HepG2 (cell line): ENCODE measurements around the gene HSF4. TPM values are rescaled to one million over a fixed set of nuclear protein-coding genes. Genes with fewer than 3 reads are reported as not detected.
A peak's percentile ranks its signal among the peaks of the same experiment; 100 is the strongest.

Source experiments
- HCFC1 ChIP-seq: fragments of 150-350 bp; IDR thresholded peaks from 2 replicates; pipeline ENCODE4 v1.6.1; 2014; ENCODE audit warnings: low read depth, low read length
- MTA1 ChIP-seq: sonication (generic); formaldehyde crosslinking; IDR thresholded peaks from 2 replicates; pipeline ENCODE4 v1.4.0; 2020; ENCODE audit warnings: missing genetic modification reagents, mild to moderate bottlenecking, borderline replicate concordance
- TCF7 ChIP-seq: sonication (generic); IDR thresholded peaks from 2 replicates; pipeline ENCODE4 v1.6.1; 2016; ENCODE audit warnings: antibody characterized with exemption, low read depth
- ZBTB40 ChIP-seq, 2 experiments: fragments of 450-650 bp in 1 of 2; sonication (generic) in 1 of 2; formaldehyde crosslinking in 1 of 2; IDR thresholded peaks; 2 replicates each; pipeline versions ENCODE4 v1.6.1 to v1.8.0; 2016 to 2022; ENCODE audit warnings: antibody characterized with exemption in 1 of 2, mild to moderate bottlenecking in 1 of 2, missing genetic modification reagents in 1 of 2
- ZNF691 ChIP-seq: sonication (generic); formaldehyde crosslinking; IDR thresholded peaks from 2 replicates; pipeline ENCODE4 v1.4.0; 2020; ENCODE audit warnings: missing genetic modification reagents, low read depth, mild to moderate bottlenecking, borderline replicate concordance
- polyA plus RNA-seq, 8 experiments: library from polyadenylated mRNA; depleted of rRNA in 3 of 8; stranded (reverse) in 7 of 8; unstranded in 1 of 8; fragments of >200 nt; fragmentation: Illumina TruSeq in 4 of 8; extraction: Trizol in 4 of 8; gene quantifications; 2 replicates each; pipeline versions ENCODE4 v1.2.1 to v1.2.3, GENCODE V29; 2011 to 2016; ENCODE audit warnings: low read depth in 4 of 8, missing spikeins in 1 of 8, mixed read lengths in 1 of 8; ENCODE audit not compliant: insufficient read depth in 1 of 8
- total RNA-seq, 5 experiments: library from RNA; depleted of rRNA; stranded (reverse); fragments of >200 nt; fragmentation: Illumina TruSeq; extraction: Trizol; gene quantifications; 2 replicates each; pipeline ENCODE4 v1.2.3, GENCODE V29; 2016; ENCODE audit warnings: low read depth in 1 of 5
- TF ChIP-seq, protein P1 (sequence below): sonication (generic); formaldehyde crosslinking; IDR thresholded peaks from 2 replicates; pipeline ENCODE4 v1.4.0; 2020; ENCODE audit warnings: low read depth, missing genetic modification reagents
- TF ChIP-seq, protein P2 (sequence below): sonication (generic); formaldehyde crosslinking; IDR thresholded peaks from 2 replicates; pipeline ENCODE4 v1.8.0; 2022; ENCODE audit warnings: mild to moderate bottlenecking, missing genetic modification reagents, moderate library complexity

The HSF4 gene
- total and polyA plus RNA-seq, 2 of the 13 experiments (the other 11 are each of a cell fraction or from before 2014, with no cell fraction given) = 3.5 to 16.9 TPM

DNA sequence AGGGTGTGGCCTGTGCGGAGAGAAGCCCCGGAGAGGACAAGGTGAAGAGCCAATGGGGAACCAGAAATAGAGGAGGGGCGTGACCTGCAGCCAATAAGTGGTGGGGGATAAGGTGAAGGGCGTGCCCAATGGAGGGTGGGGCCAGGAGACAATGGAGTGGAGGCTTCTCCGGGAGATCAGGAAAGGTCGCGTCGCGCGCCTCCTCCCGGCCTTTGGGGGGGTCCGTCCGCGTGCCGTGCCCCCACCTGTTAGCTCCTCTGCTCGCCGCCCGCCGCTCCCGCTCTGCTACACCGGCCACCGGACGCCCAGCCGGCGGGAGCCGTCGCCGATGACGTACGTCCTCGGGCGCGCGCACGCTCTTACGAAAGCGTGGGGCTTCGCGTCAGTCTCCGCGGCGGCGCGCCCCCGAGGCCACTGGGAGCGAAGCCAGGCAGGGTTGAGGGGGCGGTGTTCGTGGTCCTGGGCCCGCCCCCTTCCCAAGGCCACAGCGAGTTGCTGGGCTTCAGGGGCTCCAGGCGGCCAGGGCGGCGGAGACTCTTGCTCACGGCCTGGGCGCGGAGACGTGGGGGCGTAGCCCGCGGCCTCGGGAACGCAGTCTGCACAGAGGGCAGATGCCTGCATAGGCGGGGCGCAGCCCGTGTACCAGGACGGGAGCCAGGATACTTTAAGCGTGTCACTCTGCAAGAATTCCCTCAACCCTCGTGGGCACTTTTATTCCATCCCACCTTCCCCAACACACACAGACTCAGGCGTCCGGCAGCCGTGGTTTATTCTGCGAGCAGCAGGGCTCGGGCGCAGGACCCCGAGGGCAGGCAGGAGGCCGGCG is 19.3 kb downstream of the HSF4 start, which contains the start of gene MATCAP1 (continued):
- TF ChIP-seq ZBTB40 (IDR thresholded peaks at IDR 0.05) (no peak), ZBTB40 (CRISPR knock-in tag; IDR thresholded peaks at IDR 0.05) (no peak; the same call in none of the 2 replicates), TCF7 (no peak), HCFC1 (no peak; the same call in 1 of the 2 replicates), ZNF691 (CRISPR knock-in tag) (peak; percentile 41), MTA1 (CRISPR knock-in tag) (0 out of 2 replicates have a peak, but pooled peaks have one; percentile 76)
- TF ChIP-seq, protein P1, sequence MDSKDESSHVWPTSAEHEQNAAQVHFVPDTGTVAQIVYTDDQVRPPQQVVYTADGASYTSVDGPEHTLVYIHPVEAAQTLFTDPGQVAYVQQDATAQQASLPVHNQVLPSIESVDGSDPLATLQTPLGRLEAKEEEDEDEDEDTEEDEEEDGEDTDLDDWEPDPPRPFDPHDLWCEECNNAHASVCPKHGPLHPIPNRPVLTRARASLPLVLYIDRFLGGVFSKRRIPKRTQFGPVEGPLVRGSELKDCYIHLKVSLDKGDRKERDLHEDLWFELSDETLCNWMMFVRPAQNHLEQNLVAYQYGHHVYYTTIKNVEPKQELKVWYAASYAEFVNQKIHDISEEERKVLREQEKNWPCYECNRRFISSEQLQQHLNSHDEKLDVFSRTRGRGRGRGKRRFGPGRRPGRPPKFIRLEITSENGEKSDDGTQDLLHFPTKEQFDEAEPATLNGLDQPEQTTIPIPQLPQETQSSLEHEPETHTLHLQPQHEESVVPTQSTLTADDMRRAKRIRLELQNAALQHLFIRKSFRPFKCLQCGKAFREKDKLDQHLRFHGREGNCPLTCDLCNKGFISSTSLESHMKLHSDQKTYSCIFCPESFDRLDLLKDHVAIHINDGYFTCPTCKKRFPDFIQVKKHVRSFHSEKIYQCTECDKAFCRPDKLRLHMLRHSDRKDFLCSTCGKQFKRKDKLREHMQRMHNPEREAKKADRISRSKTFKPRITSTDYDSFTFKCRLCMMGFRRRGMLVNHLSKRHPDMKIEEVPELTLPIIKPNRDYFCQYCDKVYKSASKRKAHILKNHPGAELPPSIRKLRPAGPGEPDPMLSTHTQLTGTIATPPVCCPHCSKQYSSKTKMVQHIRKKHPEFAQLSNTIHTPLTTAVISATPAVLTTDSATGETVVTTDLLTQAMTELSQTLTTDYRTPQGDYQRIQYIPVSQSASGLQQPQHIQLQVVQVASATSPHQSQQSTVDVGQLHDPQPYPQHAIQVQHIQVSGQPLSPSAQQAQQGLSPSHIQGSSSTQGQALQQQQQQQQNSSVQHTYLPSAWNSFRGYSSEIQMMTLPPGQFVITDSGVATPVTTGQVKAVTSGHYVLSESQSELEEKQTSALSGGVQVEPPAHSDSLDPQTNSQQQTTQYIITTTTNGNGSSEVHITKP (CRISPR knock-in tag) = peak; percentile 69; the same call in 1 of the 2 replicates
- TF ChIP-seq, protein P2, sequence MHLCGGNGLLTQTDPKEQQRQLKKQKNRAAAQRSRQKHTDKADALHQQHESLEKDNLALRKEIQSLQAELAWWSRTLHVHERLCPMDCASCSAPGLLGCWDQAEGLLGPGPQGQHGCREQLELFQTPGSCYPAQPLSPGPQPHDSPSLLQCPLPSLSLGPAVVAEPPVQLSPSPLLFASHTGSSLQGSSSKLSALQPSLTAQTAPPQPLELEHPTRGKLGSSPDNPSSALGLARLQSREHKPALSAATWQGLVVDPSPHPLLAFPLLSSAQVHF (CRISPR knock-in tag) = no peak
